ENCODE measurements around the gene CCL26.
"Not testable (repeated sequence)": the region's sequence is repeated elsewhere in the genome, so short reads cannot be mapped to it uniquely, and the experiment has no call there.

The CCL26 gene

DNA sequence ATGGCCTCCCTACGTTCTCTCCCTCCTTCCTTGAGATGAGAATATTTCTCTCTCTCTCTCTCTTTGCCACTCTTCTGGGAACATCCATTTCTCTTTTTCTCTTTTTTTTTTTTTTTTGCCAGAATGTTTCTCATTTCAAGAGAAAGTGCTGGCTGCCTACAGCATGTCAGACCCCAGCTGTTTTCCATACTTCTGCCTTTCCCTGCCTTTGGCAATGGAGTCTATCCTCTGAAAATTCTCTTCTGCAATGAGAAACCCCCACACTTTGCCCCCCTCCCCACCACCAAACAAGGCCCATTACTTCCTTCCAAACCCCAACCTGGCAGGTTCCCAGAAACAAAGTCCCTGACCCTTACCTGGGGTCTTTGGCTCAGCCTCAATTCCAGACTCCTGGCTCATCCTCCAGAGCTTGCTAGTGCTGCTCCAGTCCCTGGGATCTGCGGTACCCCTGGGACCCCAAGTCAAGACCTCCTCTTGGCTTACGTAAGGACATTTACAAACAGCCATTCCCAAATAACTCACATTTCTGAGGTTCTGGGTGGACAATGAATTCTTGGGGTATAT is 17.4 kb upstream of the CCL26 start:
- no peak for DNase-seq

DNA sequence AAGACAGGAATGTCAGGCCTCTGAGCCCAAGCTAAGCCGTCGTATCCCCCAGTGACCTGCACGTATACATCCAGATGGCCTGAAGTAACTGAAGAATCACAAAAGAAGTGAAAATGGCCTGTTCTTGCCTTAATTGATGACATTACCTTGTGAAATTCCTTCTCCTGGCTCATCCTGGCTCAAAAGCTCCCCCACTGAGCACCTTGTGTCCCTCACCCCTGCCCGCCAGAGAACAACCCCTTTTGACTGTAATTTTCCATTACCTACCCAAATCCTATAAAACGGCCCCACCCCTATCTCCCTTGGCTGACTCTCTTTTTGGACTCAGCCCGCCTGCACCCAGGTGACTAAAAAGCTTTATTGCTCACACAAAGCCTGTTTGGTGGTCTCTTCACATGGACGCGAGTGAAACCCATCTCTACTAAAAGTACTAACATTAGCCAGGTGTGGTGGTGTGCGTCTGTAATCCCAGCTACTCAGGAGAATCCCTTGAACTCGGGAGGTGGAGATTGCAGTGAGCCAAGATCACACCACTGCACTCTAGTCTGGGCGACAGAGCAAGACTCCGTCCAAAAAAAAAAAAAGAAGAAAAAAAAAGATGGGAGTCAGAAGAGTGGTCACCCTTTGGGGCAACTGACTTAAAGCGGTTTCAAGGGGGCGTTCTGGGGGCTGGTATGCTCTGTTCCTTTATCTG is 16.3 kb upstream of the CCL26 start:
- DNase-seq = not testable (repeated sequence)

DNA sequence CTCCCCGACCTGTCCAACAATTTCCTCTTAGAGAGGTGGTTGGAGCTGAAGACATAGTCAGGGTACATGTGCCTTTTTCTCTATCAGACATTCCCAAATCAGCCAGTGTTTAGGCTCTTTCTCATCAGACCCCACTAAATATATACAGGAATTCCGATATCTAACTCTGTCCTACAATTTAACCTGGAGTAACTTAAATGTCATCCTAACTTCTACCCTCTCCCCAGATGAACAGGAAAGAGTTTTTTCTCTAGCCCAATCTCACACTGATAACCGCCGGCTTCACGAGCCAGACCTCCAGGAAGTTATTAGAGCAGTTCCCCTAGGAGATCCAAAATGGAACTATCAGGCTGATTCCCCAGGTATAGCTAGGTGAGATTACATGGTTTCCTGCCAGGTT is 11.0 kb upstream of the CCL26 start:
- not testable (repeated sequence) for DNase-seq

DNA sequence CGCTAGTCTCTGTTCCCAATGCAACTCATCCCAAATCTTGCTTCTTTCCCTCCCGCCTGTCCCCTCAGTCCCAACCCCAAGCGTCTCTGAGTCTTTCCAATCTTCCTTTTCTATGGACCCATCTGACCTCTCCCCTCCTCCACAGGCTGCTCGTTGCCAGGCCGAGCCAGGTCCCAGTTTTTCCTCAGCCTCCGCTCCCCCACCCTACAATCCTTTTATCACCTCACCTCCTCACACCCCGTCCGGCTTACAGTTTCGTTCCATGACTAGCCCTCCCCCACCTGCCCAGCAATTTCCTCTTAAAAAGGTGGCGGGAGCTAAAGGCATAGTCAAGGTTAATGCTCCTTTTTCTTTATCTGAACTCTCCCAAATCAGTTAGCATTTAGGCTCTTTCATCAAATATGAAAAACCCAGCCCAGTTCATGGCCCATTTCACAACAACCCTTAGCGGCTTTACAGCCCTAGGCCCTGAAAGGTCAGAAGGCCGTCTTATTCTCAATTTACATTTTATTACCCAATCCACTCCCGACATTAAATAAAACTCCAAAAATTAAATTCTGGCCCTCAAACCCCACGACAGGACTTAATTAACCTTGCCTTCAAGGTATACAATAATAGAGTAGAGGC is 8.7 kb upstream of the CCL26 start:
- DNase-seq = not testable (repeated sequence)

DNA sequence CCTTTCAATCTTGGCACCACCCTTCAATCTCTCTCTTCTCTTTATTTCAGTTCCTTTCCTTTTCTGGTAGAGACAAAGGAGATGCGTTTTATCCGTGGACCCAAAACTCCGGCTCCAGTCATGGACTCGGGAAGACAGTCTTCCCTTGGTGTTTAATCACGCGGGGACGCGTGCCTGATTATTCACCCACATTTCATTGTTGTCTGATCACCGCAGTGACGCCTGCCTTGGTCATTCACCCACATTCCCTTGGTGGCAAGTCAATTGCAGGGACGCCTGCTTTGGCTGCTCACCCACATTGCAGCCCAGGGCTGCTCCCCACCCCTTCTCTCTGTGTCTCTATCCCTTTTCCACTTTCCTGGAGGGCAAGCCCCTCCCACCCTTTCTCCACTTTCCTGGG is 7.5 kb upstream of the CCL26 start:
- DNase-seq = not testable (repeated sequence)

DNA sequence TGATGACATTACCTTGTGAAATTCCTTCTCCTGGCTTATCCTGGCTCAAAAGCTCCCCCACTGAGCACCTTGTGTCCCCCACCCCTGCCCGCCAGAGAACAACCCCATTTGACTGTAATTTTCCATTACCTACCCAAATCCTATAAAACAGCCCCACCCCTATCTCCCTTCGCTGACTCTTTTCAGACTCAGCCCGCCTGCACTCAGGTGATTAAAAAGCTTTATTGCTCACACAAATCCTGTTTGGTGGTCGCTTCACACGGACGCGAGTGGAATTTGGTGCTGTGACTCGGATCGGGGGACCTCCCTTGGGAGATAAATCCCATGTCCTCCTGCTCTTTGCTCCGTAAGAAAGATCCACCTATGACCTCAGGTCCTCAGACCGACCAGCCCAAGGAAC is 7.0 kb upstream of the CCL26 start:
- DNase-seq = not testable (repeated sequence)

DNA sequence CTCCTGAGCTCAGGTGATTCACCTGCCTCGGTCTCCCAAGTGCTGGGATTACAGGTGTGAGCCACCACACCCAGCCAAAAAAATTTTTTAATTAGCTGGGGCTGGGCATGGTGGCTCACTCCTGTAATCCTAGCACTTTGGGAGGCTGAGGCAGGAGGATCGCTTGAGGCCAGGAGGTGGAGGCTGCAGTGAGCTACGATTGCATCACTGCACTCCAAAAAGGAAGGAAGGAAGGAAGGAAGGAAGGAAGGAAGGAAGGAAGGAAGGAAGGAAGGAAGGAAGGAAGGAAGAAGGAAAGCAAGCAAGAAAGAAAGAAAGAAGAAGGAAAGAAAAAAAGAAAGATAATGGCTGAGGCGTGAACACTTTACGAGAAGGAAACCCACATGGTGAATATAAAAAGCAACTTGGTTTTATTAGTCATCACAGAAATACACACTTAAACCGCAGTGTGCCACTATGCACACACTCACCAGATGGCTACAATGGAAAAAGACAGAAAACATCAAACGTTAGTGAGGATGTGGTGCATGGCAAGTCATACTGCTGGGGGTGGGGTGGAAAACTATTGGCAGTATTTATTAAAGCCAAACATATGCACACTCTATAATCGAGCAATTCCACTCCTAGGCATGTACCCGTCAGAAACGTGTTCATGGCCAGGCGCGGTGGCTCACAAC is 4.4 kb upstream of the CCL26 start:
- peak; percentile 3 to 62 for DNase-seq

DNA sequence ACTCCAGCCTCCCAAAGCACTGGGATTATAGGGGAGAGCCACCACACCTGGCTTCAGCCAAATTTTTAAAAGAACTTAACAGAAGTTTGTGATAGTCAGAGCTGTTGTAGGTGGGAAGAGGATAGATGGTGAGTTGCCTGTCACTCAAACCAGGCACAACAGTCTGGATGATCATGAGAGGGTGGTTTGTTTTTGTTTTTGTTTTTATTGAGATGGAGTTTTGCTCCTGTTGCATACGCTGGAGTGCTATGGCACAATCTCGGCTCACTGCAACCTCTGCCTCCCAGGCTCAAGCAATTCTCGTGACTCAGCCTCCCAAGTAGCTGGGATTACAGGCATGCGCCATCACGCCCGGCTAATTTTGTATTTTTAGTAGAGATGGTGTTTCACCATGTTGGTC is 1.9 kb upstream of the CCL26 start:
- not testable (repeated sequence) for DNase-seq

DNA sequence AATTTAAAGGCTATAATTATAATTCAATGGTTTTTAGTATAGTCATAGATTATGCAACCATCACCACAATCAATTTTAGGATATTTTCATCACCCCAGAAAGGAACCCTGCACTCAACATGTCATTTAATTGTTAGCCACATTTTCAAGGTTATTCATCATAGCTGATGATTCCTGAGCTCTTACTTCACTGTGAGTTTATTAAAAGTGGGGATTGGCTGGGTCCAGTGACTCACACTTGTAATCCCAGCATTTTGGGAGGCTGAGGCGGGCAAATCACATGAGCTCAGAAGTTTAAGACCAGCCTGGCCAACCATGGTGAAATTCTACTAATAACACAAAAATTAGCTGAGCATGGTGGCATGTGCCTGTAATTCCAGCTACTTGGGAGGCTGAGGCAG is 787 bp downstream of the CCL26 start:
- DNase-seq = no peak

DNA sequence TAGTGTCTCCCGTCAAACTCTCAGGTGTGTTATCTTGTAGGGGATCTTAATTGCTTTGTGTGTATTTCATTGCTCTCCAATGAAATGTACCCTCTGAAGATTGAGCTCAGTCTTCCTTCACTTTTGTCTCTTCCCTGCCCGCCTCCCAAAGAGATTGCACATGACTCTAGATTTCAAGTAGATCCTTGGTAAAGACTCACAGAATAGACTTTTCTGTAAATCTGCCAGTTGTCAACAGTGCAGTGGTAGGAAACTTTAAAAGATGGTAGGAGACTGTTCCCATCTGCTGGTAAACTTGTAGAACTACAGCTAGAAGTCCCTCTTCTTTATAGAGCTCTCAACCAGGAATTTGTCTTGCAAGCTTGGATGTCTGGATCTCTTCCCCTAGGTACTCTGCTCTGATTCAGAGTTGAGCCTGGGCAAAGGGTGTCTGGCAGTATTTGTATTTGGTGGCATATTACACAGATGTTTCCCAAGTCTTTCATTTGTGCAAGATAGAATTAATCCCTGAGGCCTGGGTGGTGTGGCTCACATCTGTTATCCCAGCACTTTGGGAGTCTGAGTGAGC is 9.6 kb downstream of the CCL26 start:
- peak in 1 of 2 donors; percentile 59 for DNase-seq

DNA sequence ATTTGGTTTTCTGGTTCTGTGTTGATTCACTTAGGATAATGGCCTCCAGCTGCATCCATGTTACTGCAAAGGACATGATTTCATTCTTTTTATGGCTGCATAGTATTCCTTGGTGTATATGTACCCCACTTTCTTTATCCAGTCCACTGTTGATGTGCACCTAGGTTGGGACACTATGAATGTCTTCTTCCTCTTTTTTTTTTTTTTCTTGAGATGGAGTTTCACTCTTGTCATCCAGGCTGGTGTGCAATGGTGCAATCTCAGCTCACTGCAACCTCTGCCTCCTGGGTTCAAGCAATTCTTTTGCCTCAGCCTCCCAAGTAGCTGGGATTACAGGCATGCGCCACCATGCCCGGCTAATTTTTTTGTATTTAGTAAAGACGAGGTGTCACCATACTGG is 10.2 kb downstream of the CCL26 start:
- not testable (repeated sequence) for DNase-seq

DNA sequence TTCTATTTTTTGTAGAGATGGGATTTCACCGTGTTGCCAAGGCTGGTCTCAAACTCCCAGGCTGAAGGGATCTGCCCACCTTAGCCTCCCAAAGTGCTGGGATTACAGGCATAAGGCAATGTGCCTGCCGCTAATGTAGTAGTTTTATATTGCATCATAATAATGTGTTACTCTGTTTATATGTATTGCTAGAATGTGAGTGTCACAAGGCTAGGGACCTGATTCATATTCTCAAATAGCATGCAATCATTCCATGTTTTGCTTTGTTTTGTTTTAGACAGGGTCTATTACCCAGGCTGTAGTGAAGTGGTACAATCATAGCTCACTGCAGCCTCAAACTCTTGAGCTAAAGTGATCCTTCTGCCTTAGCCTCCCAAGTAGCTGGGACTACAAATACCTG is 13.5 kb downstream of the CCL26 start:
- DNase-seq = no peak

DNA sequence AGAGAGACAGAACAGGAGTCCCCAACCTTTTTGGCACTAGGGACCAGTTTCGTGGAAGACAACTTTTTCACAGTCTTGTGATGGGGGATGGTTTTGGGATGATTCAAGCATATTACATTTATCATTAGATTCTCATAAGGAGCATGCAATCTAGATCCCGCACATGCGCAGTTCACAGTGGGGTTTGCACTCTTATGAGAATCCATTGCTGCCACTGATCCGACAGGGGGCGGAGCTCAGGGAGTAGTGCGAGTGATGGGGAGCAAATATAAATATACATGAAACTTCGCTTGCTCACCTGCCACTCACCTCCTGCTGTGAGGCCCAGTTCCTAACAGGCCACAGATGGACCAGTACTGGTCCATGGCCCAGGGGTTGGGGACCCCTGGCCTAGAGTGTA is 14.2 kb downstream of the CCL26 start:
- no peak for DNase-seq

DNA sequence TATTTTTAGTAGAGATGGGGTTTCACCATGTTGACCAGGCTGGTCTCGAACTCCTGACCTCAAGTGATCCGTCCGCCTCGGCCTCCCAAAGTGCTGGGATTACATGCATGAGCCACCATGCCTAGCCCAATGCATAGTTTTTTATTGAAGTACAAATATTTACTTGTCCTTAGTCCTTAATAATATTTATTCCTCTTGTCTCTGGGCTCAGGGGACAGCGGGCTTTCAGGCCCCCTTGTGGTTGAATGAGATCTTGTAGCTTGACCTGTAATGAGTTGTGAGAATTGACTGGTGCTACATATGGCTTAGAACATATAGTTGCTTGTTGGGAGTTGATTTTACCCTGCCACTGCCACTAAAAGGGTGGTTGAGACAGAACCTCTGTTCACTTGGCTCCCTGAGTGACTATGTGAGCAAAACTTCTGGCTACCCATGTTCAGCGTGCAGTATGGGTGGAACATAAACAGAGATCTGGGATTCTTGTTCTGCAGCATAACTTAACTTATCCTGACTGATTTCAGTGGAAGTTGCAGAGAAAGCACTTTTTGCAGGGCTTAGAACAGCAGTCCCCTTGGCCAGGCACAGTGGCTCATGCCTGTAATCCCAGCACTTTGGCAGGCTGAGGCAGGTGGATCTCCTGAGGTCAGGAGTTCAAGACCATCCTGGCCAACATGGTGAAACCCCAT is 14.9 kb downstream of the CCL26 start:
- peak in 1 of 2 donors; percentile 16 for DNase-seq

DNA sequence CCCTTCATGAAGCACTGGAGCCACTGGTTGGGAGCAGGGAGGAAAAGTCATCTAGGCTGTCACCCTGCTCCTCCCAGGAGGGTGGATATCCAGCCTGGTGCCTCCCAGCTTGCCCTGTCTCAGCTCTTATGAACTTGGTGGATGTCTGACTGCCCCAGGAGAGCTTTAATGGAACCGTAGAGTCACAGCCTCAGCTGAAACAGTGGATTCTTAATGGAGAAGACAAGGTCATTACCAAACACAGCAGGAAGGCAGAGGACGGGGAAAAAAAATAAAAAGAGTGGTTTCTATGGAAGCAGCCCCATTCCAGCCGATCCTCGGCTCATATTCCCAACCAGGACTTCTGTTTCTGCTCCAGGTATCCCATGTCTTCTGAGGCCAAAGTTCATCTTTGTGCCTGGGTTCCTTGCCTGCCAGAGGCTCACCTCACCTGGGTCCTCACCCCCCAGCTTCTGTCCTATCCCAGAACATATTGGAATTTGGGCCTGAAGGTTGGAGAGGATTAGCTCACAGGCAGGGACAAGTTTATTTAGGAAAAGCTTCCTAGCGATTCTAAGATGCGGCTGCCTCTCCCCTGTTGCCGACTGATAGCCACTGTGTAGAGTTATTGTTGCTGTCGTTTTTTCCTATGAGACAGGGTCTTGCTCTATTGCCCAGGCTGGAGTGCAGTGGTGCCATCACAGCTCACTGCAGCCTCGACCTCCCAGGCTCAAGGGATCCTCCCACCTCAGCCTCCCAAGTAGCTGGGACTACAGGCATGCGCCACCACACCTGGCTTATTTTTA is 15.6 kb downstream of the CCL26 start:
- DNase-seq = no peak

DNA sequence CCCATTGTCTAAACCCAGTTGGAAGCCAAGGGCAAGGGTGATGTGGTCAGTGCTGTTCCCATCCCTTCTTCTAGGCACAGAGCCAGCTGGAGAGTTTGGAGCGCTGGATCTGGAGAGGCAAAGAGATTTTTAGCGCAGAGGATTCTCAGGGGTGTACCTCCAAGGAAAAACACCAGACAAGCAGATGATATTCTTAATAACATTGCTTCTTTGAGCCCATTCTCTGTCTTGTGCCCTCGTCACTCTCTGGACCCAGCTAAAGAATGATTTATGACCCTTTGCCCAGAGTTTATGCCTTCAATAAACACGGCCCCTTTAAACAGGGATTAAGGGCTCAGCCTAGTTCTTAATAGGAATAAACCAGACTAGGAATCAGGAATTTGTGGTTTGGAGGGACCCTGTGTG is 28.6 kb downstream of the CCL26 start:
- DNase-seq = no peak

DNA sequence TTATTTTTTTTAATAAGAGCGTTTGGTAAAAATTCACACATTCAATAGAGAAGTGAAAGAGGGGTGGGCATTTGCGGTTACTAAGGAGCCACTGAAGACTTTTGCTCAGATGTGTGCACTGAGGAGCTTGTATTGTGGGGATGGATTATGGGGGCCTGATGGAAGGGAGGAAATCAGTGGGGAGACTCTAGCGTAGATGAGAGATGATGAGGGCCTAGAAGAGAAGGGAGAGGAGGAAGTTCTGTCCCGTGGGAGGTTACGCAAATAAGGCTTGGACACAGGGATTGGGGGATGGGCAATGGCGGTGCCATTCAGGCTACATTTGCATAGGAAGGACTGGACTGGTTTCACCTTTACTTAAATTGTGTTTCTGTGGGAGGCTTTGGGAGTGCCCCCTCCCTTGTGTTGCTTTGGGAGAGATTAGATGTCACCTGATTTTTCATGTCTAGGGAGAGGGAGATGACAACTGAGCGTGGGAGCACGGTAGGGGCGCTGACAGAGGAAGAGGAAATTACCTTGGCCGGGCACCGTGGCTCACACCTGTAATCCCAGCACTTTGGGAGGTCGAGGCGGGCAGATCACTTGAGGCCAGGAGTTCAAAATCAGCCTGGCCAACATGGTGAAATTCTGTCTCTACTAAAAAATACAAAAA is 31.0 kb downstream of the CCL26 start:
- peak in 1 of 2 donors; percentile 34 for DNase-seq

DNA sequence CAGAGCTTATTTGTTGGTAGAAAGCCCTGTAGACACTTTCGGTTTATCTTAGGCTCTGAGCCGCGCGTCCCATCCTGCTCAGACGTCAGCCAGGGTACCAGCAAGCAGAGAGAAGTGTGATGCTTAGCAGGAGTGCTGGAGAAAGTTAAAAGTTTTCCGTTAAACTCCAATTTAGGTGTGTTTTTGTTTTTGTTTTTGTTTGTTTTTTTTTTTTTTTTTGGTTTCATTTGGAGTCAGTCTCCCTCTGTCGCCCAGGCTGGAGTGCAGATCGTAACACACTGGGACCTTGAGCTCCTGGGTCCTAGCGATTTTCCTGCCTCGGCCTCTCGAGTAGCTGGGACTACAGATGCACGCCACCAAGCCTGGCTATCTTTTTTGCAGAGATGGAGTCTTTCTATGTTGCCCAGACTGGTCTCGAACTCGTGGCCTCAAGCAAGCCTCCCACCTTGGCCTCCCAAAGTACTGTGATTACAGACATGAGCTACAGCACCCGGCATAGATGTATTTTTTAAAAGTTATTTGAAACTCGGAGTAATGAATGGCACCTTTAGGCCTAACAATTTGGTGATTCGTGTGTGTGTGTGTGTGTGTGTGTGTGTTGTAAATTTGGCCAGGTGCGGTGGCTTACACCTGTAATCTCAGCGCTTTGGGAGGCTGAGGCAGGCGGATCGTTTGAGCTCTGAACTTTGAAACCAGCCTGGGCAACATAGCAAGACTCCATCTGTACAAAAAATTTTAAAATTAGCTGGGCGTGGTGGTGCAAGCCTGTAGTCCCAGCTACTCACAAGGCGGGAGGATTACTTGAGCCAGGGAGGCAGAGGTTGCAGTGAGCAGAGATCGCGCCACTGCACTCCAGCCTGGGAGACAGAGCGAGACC is 32.0 kb downstream of the CCL26 start:
- no peak for DNase-seq

DNA sequence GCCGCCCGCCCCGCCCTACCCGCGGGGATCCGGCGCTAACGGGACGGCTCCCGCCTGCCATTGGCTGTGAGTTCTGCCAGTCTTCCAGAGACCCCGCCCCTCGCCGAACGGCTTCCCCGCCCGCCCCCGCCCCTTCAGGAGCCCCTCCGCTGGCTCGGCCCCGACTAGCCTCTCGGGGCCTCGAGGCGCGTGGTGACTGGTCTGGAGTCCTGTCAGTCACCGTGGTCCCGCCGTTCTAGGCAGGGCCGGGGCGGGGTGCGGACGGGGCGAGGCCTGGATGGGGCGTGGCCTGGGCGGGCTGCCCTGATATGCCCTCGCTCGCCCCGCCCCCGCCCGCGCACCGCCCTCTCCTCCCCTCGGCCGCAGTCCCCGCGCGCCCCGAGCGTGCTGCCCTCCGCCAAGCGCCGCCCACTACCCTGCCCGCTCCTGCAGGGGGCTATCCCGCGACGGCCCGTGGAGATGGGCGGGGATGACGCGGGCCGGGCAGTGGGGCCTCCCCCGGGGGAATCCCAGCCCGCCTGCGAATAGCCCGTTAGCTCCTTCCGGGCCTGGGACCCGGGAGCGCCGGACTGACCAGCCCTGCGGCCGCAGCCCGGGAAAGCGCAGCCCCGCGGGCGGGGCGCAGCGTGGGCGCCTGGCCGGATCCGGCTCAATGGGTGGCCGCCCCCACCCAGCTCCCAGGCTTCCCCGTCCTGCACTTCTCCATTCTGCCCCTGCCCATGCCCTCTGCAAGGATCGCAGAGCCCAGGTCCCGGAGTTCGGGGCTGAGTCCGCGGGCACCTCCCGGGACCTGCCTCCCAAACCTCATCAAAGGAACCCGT is 32.8 kb downstream of the CCL26 start:
- DNase-seq = peak; percentile 99 to 100

DNA sequence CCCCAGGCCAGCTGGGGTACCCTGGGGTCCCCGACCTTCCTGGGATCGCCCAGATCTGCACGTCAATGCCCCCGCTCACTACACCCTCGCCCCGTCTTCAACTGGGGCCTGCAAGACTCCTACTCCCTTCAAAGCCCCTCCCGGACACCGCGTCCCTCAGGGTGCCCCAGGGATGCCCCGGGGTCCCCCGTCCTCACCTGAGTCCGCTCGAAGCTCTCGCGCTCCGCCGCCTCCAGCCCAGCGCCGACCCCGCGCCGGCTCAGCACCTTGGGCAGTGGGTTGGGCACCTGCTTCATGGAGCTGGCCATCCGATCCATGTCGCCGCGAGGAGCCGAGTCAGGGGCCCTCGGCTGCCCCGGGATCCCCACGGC is 33.4 kb downstream of the CCL26 start, which contains the start of gene HIP1:
HIP1 (minus strand) TSS at position 338 of the 371 bp plus-strand sequence; CDS start at position 317, 21 bp downstream.
- peak in 1 of 2 donors; percentile 5 for DNase-seq

All from CD4-positive, alpha-beta T cell treated with Interferon alpha-2 for 1 hour (primary cell).